Vagina (tissue), 2 donors: ENCODE measurements around the gene TMEM44.

ENCODE experiments used
- POLR2A ChIP-seq, 2 donors: fragments of 450-650 bp; IDR thresholded peaks; one replicate each; pipeline ENCODE4 v1.6.1; 2017; ENCODE audit warnings: antibody characterized with exemption in 2 of 2, mild to moderate bottlenecking in 2 of 2, moderate library complexity in 2 of 2
- TF ChIP-seq, protein P1 (sequence below), 3 experiments: fragments of 450-650 bp in 2 of 3; fragments of 200-600 bp in 1 of 3; sonication (generic) in 1 of 3; IDR thresholded peaks; one replicate each; pipeline ENCODE4 v1.5.1; 2017 to 2019; ENCODE audit warnings: antibody characterized with exemption in 3 of 3, mild to moderate bottlenecking in 2 of 3, moderate library complexity in 2 of 3

DNA sequence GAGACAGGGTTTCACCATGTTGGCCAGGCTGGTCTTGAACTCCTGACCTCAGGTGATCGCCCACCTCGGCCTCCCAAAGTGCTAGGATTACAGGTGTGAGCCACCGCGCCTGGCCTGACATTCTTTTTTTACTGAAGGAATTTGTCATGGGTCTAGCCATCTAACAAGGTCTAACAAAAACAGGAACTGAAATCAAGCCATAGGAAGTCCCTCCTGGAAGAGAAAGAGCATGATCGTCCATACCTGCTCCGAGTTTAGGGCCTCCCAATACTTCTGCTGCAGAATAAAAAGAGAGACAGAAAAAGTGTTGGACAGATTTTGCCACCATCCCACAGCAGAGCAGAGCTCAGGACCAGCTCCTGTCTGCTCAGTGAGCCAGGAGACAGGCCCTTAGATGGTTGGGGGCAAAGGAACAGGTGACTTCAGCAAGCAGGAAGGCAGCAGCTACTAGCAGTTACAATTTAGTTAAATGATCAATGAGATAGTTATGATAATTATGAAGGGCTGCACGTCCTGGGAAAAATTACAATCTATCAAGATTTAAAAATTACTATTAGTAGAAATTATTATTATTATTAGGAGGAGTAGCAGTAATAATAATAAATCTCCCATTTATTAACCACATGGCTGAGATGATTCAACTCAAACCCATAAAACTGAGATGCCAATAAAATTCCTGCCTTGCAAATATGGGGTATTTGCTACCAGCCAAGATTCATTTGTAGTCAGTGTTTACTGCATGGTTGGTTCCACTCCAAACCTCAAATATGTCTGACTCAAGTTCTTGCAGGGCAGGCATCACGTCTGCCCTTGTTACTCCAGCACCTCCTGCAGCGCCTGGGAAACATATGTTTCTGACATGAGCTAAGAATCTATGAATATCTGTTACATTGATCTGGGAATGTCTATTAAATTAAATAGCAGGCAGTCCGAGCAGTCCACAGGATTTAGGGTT is 40.1 kb downstream of the TMEM44 start:
- TF ChIP-seq, protein P1, sequence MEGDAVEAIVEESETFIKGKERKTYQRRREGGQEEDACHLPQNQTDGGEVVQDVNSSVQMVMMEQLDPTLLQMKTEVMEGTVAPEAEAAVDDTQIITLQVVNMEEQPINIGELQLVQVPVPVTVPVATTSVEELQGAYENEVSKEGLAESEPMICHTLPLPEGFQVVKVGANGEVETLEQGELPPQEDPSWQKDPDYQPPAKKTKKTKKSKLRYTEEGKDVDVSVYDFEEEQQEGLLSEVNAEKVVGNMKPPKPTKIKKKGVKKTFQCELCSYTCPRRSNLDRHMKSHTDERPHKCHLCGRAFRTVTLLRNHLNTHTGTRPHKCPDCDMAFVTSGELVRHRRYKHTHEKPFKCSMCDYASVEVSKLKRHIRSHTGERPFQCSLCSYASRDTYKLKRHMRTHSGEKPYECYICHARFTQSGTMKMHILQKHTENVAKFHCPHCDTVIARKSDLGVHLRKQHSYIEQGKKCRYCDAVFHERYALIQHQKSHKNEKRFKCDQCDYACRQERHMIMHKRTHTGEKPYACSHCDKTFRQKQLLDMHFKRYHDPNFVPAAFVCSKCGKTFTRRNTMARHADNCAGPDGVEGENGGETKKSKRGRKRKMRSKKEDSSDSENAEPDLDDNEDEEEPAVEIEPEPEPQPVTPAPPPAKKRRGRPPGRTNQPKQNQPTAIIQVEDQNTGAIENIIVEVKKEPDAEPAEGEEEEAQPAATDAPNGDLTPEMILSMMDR (IDR thresholded peaks at IDR 0.05), result no peak
- no peak for TF ChIP-seq POLR2A (IDR thresholded peaks at IDR 0.05)
